ENCODE data around the gene ABTB2. TPM values are rescaled to one million over a fixed set of nuclear protein-coding genes. Genes with fewer than 3 reads are reported as not detected.

Gene ABTB2
- polyA plus RNA-seq, 3 donors = 1.1 to 3.2 (median 2.8) TPM

DNA sequence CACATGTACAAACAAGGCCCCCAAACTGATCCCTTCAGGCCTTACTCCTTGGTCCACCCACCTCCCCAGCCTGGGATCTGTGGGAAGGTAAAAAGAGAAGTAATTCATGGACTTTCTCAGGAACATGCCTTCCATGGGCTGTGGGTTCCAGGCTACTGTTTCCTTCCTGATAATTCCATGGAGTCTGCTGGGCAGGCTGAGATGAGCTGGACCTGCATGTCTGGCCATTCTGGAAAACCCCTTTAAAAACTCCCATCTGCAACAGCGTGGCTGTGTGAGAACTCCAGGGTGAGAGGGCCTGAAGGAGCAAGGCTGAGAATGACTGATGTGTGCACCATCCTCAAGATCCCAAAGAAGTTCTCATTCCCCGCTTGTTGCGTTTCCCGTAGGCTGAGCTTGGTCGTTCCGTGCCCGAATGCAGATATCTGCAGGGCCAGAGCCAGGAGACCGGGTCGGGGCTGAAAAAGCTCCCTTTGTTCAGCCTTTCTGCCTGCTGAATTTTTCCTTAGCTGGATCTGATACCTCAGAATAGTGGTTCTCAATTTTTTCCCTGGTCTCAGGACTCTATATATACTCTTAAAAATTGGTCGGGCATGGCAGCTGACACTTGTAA, 179.5 kb downstream of the ABTB2 start:
- 94 to 95% (median 94%) methylated on average over 10 of the region's 10 CpGs for WGBS, 3 donors
- H3K27ac ChIP-seq (ENCODE audit: low read depth, low read length) = no peak overlapping the region

DNA sequence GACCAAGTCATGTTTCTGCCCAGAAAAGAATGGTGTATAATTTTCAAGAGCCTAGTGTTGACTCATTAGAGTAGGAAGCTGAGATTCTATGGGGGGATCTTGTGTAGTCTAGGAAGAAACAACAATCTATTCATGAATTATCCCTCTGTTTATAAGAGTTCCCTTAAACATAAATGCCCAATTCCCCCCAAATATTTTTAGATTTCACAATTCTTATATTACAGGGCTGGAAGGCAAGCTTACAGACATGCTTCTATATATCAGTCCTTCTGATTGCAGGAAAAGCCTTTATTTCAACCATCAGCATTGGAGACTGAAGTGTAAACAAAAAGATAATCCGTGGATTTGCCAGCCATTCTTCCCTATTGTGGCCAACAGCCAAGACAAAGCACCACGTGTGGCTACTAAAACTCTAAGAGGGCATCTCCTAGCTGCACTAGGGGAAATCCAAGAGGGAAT, 181.0 kb downstream of the ABTB2 start:
- 20 to 61% (median 58%) methylated on average over 2 of the region's 2 CpGs for WGBS, 3 donors
- no peak overlapping the region for H3K27ac ChIP-seq (ENCODE audit: low read depth, low read length)

DNA sequence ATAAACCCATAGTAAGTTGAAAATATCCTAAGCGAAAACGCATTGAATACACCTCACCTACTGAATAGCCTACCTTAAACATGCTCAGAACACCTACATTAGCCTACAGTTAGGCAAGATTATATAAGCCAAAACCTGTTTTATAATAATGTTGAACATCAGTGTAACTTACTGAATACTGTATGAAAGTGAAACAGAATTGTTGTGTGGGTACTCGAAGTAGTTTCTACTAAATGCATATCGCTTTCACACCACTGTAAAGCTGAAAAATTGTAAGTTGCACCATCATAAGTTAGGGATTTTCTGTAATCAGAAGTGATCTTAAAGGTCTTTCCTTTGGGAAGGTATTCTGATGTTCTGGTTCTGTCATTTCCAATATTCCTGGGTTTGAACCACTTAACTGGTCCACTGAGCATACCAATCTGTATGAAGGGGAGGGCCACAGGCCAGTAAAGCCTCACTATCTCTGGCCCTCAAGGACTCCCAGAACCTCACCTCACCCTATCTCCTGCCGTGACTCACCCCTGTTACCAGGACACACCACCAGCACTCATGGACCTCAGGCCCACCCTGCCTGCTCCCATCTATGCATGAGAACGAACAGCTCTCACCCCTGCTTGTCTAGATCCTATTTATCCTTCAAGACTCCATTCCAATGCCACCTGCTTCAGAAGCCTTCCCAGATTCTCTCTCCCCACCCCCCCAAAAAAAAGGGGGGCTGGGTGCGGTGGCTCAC, 182.4 kb downstream of the ABTB2 start:
- 91 to 92% (median 91%) methylated on average over 7 of the region's 7 CpGs for WGBS, 3 donors
- H3K27ac ChIP-seq (ENCODE audit: low read depth, low read length) = no peak overlapping the region

- H3K27ac ChIP-seq (ENCODE audit: low read depth, low read length) = no peak overlapping the region
- WGBS, 3 donors = 12 to 19% (median 14%) methylated on average over 28 to 33 of the region's 33 CpGs
These were observed 183.3 kb downstream of the ABTB2 start for GRCh38 chr11:34174412-34175041.

DNA sequence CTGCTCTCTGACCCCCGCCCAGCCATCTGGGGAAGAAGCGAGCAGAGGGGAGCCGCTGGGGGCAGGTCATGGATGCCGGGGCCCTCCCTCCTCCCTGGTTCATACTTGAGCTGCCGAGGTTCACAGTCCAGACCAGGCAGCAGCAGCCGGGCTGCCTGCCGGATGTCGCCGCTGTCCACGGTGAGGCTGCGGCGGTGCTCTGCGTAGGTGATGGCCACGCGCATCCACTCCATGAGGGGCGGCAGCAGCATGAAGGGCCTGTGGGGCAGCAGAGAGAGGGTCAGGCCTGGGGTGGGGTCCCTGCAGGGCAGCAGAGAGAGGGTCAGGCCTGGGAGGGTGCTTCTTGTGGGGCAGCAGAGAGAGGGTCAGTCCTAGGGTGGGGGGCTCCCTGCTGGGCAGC, 184.8 kb downstream of the ABTB2 start:
- WGBS, 3 donors = 97 to 99% (median 97%) methylated on average over 16 of the region's 16 CpGs

GRCh38 chr11:34169686-34170085, 188.1 kb downstream of the ABTB2 start:
- WGBS, 3 donors = 59 to 78% (median 67%) methylated on average over 8 of the region's 8 CpGs
- H3K27ac ChIP-seq (ENCODE audit: low read depth, low read length) = no peak overlapping the region

More for the DNA sequence above, 184.8 kb downstream of the ABTB2 start:
- no peak overlapping the region for H3K27ac ChIP-seq (ENCODE audit: low read depth, low read length)

- no peak overlapping the region for H3K27ac ChIP-seq (ENCODE audit: low read depth, low read length)
- WGBS, 3 donors = 77 to 86% (median 84%) methylated on average over 18 of the region's 18 CpGs
These were observed 189.0 kb downstream of the ABTB2 start for GRCh38 chr11:34168642-34169420.

- 84 to 87% (median 86%) methylated on average over 9 of the region's 9 CpGs for WGBS, 3 donors
- no peak overlapping the region for H3K27ac ChIP-seq (ENCODE audit: low read depth, low read length)
These were observed 189.8 kb downstream of the ABTB2 start for GRCh38 chr11:34167961-34168360.

- H3K27ac ChIP-seq (ENCODE audit: low read depth, low read length) = no peak overlapping the region
- WGBS, 3 donors = 96 to 98% (median 97%) methylated on average over 16 of the region's 16 CpGs
These were observed 190.7 kb downstream of the ABTB2 start for GRCh38 chr11:34166806-34167740.

DNA sequence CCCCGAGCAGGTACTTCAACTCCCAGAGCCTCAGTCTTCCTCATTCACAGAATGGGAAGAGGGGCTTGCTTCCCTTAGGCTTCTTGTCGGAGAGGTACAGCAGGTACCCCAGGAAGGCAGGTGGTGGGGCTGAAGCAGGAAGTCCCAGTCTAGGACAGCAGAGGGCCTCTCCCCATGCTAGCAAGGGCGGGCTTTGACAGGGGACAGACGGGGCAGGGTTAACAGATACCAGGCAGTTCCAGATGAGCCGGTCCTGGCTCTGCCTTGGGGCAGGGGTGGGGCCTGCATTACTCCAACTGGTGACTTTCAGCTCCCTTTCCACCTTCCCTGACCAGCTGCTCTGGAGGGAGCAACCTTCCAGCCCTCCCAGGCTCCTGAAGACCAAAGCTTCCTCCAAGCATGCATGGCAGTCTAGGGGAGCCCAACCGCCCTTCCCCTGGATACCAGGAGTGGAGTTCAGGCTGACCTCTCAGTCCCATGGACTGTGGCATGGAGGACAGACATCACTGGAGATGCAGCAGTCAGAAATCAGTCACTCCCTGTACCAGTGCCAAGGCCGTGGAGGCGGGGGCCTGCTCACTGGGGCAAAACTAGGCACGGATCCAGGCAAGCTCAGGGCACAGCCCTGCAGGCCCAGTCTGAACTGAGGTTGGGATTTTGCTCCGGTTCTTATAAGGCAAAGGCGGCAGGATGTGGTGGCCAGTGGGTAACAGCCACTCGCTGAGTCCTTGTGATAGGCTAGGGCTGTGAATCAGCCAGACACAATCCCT, 191.8 kb downstream of the ABTB2 start:
- no peak overlapping the region for H3K27ac ChIP-seq (ENCODE audit: low read depth, low read length)
- WGBS, 3 donors = 78 to 86% (median 79%) methylated on average over 12 of the region's 12 CpGs

DNA sequence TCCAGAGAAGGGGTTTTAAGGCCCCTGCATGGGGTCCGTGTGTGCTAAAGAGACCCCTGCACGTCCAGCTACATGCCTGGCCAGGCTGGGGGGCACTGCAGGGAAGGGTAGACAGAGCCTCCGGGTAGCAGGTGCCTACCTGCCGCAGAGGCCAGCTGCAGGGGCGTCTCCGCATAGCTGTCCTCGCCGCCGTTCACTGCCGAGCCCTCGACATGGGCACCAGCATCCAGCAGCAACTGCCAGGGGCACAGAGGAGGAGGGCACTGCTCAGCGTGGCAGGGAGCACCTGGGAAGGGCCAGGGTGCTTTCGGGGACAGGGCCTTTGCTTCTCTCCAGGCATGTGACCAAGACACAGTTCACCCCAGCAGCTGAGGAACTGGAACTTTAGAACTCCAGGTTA, 192.7 kb downstream of the ABTB2 start:
- 88 to 92% (median 91%) methylated on average over 13 of the region's 13 CpGs for WGBS, 3 donors
- no peak overlapping the region for H3K27ac ChIP-seq (ENCODE audit: low read depth, low read length)

- WGBS, 3 donors = 93 to 94% (median 94%) methylated on average over 7 of the region's 7 CpGs
These were observed 195.0 kb downstream of the ABTB2 start for GRCh38 chr11:34162856-34163255.

GRCh38 chr11:34162493-34162820, 195.4 kb downstream of the ABTB2 start:
- no peak overlapping the region for H3K27ac ChIP-seq (ENCODE audit: low read depth, low read length)
- WGBS, 3 donors = 87 to 91% (median 90%) methylated on average over 17 of the region's 17 CpGs

More at GRCh38 chr11:34162856-34163255, 195.0 kb downstream of the ABTB2 start:
- no peak overlapping the region for H3K27ac ChIP-seq (ENCODE audit: low read depth, low read length)

DNA sequence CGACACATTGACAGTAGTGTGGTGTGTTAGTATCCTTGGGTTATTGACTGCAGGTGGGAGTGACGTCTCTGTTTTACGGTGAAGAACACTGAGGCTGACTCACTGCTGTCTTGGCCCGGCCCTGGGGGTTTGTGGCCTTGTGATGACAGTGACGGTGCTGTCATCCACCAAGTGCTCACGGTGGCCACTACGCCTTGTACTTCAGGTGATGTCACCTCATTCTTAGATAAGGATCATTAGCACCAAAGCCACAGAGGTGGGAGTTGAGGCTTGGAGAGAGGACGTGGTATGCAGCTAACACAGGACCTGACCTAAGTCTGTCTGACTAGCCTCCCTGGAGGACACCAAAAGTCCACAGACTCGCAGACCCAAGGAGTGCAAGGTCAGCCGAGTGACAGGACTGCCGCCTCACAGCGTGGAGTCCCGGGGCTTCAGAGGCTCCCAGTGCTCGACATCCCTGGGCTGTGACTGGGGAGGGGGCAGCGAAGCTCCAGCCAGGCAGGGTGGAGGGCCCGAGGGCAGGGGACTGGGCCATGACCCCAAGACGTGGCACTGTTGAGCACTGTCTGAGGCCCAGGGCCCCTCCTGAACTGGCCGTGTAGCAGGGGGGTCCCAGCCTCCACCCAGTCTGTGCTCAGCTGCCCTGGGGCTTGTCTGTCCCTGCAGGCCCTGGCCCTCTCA, 195.9 kb downstream of the ABTB2 start:
- 84 to 89% (median 86%) methylated on average over 18 of the region's 18 CpGs for WGBS, 3 donors

DNA sequence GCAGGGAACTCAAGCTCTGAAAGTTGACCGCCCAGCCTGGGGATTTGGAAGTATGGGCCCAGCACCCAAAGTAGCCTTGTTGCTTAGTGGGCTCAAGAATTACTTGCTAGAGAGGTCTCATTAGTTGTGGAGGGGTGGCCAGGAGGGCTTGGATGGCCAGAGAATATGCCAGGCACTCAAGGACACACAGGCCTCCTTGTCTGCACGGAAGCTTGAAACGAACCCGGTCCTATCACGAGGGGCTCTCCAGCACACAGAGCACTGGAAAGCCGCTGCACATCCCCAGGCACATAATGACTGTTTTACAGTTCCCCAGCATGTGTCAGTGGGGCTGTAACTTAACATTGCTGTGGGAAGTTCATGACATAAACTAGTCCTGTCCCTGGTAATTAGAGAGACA, 196.4 kb downstream of the ABTB2 start:
- H3K27ac ChIP-seq (ENCODE audit: low read depth, low read length) = no peak overlapping the region
- WGBS, 3 donors = 90 to 94% (median 94%) methylated on average over 6 of the region's 6 CpGs

More for the DNA sequence above, 195.9 kb downstream of the ABTB2 start:
- no peak overlapping the region for H3K27ac ChIP-seq (ENCODE audit: low read depth, low read length)

DNA sequence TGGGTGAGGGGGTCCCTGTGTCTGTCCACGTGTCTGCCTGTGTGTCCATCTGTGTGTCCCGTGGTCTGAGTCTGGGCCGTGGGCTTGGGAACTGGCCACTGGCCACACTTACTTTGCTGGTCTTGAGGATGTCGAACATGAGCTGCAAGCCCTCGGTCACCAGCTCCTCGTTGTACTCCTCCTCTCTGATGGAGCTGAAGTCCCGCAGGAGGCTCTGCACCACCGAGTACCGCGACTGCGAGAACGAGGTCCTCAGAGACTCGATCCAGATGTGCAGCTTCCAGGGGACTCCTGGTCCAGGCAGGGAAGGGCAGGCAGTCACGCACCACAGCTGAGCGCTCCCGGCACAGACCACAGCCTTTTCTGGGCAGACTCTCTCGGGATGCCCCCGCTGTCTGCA, 197.0 kb downstream of the ABTB2 start:
- no peak overlapping the region for H3K27ac ChIP-seq (ENCODE audit: low read depth, low read length)
- 79 to 89% (median 87%) methylated on average over 18 of the region's 18 CpGs for WGBS, 3 donors
